MM.1S (cell line): Measurements from ENCODE around the gene MAPK7.

ENCODE experiments used
- EZH2 ChIP-seq: fragments of 300-600 bp; sonication (generic); optimal IDR thresholded peaks from 2 replicates; pipeline ENCODE3; 2017; ENCODE audit warnings: low read depth, mild to moderate bottlenecking, antibody characterized with exemption, low read length, mixed read lengths
- TF ChIP-seq, protein P1 (sequence below): fragments of 300-600 bp; sonication (generic); IDR thresholded peaks from 2 replicates; pipeline ENCODE4 v1.5.1; 2016; ENCODE audit warnings: antibody characterized with exemption, low read length, mixed read lengths

DNA sequence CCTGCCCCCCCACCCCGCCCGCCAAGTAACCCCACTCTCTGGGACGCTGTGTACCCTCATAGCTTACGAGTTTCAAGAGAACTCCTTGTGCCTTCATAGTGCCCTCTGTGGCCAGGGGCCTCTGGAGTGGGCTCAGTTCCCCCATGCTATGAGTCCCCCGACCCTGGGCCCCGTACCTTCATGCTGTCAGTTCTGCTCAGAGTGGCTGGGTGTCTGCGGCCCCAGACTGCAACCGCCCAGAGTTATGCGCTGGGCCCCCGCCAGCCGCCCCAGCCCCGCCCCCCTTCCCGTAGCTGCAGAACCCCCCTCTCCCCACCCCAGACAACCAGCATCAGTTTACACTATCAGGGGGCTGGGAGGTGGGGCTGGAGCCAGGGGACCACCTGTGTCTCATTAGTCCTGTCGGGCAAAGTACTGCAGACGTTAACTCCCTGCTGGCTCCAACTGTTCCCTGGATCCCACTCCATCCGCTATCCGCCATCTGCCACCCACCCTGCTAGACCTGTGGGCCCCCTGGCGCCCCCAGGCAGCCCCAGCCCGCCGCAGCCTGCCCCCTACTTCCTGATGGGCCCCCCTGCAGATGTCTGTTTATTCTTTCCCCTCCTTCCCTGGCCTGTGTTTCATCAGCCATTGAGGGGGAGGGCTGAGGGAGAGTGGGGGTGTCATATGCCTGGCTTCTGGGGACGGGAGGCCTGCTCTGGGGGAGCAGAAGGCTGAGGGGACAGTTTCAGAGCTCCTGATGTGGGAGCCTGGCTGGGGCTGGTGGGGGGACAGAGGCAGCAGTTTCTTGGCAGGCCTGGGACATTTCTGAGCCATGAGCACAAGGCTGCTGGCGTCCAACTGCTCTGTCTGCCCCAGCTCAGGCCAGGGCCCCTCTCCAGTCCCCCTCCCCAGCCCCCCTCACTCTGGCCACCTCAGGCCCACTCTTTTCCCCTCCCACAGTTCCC is 8.9 kb downstream of the MAPK7 start, which contains the start of gene MFAP4:
- TF ChIP-seq, protein P1, sequence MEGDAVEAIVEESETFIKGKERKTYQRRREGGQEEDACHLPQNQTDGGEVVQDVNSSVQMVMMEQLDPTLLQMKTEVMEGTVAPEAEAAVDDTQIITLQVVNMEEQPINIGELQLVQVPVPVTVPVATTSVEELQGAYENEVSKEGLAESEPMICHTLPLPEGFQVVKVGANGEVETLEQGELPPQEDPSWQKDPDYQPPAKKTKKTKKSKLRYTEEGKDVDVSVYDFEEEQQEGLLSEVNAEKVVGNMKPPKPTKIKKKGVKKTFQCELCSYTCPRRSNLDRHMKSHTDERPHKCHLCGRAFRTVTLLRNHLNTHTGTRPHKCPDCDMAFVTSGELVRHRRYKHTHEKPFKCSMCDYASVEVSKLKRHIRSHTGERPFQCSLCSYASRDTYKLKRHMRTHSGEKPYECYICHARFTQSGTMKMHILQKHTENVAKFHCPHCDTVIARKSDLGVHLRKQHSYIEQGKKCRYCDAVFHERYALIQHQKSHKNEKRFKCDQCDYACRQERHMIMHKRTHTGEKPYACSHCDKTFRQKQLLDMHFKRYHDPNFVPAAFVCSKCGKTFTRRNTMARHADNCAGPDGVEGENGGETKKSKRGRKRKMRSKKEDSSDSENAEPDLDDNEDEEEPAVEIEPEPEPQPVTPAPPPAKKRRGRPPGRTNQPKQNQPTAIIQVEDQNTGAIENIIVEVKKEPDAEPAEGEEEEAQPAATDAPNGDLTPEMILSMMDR = no peak
- no peak for TF ChIP-seq EZH2
